ENCODE measurements around the gene TEDC1.

The TEDC1 gene

GRCh38 chr14:105474483-105475268, 16.4 kb upstream of the TEDC1 start, which contains the start of gene CRIP2:
CRIP2 (plus strand) TSS chr14:105474821; CDS start chr14:105474863, 42 bp downstream.
- DNase-seq (ENCODE audit: low spot score): peak; percentile 51

DNA sequence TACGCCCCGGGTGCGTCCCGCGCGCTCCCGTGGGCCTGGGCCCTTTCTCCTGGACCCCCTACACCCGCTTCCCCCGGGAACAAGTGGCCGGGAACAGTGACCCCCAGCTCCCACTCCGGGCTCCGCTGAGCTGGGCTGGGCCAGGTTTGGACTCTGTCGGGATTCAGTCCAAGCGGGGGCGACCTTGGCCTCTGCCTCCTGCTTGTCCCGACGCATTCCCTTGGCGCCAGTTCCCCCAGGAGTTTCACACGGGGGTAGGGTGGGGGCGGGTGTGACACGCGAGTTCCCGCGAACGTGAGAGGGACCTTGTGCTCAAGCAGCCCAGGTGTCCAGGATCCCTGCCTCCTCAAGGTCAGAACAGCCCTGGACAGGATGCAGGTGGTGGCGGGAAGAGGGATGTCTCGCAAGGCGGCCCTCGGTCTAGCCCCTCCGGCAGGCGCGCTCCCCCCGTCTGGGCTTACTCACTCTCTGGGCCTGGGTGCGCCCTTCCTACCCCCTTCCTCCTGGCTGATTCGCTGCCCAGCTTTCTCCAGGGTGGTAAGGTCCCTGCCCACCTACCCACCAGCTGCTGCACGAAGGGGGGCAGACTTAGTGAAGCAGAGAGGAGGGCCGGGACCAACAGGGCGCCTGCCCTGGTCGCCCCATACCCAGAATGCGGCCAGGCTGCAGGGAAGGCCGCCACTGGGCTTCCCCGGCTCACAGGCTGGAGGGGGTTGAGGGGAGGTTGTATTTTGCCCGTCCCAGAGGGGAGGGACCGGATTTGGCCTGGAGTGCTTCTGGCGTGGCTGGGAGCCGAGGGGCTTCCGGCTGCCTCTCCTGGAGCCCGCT, 15.6 kb upstream of the TEDC1 start:
- DNase-seq (ENCODE audit: low spot score): no peak

DNA sequence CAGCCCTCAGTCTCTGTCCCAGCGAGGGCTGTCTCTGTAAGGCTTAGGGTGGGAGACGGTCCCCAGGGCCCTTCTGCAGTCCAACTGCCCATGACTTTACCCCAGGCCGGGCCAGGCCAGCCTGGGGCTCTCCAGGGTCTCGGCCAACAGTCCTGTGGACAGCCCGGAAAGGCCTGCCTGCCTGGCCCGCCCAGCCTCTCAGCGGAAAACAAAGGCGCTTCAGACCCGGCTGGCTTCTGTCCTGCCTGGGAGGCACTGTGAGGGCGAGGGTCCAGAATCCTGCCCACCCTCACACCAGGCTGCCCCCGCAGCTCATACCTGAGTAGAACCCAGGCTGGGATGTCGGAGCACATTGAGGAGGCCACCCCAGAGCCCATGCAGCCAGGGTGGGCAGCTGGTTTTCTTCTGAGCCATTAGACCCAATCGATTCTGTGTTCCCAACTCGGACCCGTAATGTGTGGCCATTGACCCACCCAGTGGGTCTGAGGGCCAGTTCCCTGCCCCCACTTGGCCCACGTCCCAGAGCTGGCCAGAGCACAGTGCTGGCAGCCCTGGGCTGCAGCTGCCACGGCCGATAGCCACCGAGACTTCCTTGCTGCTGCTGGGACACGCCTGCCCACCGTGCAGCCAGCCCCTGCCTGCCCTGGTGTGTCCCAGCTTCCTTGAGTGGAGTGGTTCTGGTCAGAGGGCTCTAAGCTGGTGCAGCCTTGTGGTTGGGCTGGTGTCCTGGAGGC, 14.8 kb upstream of the TEDC1 start:
- DNase-seq (ENCODE audit: low spot score): no peak

GRCh38 chr14:105476831-105477659, 14.0 kb upstream of the TEDC1 start:
- DNase-seq (ENCODE audit: low spot score): no peak

GRCh38 chr14:105477660-105478397, 13.2 kb upstream of the TEDC1 start:
- no peak for DNase-seq (ENCODE audit: low spot score)

GRCh38 chr14:105478398-105479251, 12.4 kb upstream of the TEDC1 start:
- DNase-seq (ENCODE audit: low spot score): no peak

DNA sequence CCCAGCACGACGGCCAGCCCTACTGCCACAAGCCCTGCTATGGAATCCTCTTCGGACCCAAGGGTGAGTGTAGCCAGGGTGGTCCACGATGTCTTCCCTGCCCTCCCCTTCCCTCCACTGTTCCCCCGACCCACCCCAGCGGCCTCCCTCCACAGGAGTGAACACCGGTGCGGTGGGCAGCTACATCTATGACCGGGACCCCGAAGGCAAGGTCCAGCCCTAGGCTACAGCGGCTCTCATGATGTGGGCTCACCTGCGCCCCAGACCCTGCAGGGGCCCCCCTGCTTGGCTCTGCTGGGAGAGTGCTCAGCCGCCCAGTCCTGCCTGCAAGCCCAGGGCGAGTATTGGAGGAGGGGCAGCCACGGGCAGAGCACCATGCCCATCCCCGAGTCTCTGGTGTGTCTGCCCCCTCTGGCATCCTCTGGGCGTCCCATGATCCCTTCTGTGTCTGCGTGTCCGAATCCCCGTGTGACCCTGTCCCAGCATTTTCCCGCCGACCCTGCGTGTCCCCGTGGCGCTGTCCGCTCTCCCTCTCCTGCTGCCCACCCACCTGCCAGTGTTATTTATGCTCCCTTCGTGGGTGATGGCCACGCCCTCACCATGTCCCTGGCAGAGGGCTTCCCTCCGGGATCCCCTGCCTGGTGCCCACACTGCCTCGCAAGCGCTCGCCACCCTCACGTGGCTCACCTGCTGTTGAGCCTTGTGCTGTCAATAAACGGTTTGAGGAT, 11.5 kb upstream of the TEDC1 start:
- no peak for DNase-seq (ENCODE audit: low spot score)

- no peak for DNase-seq (ENCODE audit: low spot score)
Measured at GRCh38 chr14:105480199-105480746, 10.8 kb upstream of the TEDC1 start.

DNA sequence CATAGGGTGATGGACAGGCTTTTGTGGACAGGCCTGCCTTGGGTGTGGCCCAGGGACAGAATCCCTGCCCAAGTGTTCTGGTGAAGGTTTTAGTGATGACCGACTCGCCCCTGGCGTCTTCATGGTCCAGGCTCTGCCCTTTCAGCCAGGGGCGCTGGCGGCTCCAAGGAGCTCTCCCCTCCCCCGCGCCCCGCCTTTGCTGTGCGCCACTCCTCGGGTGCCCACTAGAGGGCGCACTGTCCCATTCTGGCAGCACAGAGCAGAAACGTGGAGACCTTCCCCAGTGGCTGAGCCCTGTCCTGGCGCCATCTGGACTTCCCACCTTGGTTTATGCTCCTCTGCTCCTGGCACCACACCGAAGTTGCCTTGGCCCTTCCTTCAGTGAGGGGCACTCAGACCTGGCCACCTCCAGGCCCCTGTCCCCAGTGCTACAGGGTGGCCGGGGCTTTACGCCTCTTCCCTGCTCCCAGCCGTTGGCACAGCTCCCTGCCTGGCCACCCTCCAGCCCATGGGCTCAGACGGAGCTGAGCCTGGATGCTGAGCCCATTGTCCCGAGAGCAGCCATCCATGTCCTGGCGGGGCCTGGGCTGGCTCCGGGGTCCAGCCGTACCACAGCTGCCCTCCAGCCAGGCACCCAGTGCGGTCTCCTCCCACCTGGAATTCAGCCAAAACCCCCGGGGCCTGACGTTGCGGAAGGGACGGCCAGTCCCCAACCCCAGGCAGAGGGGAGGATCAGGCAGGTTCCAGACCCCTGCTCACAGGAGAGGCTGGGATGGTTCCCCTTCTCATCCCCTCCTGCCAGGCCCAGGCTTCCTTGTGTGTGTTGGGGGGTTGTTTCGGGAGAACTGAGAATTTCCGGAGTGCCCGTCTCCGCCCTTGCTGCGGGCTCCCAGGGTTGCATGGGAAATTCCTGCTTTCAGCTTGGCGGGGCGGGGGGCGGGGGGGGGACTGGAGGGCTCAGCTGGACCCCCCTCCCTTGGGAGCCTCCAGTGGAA, 9.9 kb upstream of the TEDC1 start:
- peak; percentile 85 for DNase-seq (ENCODE audit: low spot score)

DNA sequence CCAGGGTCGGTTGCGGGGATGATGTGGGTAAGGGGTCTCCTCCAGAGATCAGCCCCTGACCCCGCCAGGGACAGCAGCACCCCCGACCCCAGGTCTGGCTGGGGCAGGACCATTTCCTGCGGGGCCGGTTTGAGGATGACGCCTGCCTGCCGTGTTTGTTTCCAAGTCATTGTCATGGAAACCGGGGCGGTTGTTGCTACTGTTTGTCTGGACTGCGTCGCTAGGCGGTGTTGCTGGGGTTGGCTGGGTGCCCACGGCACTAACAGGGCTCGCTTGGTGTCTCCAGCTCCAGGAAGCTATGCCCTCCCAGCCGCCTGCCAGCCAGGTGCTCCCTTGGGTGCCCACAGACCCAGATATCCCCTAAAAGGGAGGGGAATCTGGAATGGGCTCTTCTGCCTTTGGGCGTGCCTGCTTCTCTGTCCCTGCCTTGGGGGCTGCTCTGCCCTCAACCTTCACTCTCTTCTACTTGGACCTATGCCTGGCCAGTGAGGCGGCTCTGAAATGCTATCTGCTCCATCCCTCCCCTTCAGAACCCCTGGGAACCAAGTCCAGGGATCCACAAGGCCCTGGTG, 9.1 kb upstream of the TEDC1 start:
- DNase-seq (ENCODE audit: low spot score): peak; percentile 93

GRCh38 chr14:105482486-105483110, 8.4 kb upstream of the TEDC1 start:
- no peak for DNase-seq (ENCODE audit: low spot score)

GRCh38 chr14:105483300-105484068, 7.6 kb upstream of the TEDC1 start:
- no peak for DNase-seq (ENCODE audit: low spot score)

- no peak for DNase-seq (ENCODE audit: low spot score)
Measured at GRCh38 chr14:105484069-105484996, 6.7 kb upstream of the TEDC1 start.

DNA sequence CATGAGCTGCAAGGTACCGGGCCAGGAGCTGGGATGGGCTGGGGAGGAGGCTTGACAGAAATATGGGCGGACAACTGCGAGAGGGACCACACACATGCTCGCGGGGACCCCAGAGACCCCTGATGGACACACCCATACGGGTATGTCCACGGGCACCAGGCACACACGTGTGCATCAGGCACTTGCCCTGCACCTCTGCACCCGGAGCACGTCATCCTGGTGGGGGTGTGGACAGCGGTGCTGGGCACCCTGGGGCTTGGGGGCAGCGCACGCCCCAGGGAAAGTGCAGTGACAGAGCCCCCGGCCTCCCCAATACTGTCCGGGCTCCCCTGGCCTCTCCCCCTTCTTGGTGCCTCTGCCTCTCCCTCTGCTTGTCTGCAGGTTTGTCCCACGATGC, 6.1 kb upstream of the TEDC1 start:
- DNase-seq (ENCODE audit: low spot score): no peak

GRCh38 chr14:105485739-105486162, 5.3 kb upstream of the TEDC1 start:
- peak; percentile 65 for DNase-seq (ENCODE audit: low spot score)

All from hematopoietic multipotent progenitor cell treated with erythropoietin and hydrocortisone succinate and interleukin-3 and kit ligand, for 17 days (in vitro differentiated cells).